WERI-Rb-1 (cell line): ENCODE data around the gene DNAH11.
"Not testable (repeated sequence)": the region's sequence is repeated elsewhere in the genome, so short reads cannot be mapped to it uniquely, and the experiment has no call there.

ENCODE experiments used
- DNase-seq: peaks from one replicate; pipeline ENCODE4 v3.0.0-alpha.2; 2020
- H3K27ac ChIP-seq: fragments of 250-450 bp; sonication (Bioruptor Pico); 2 replicates; pipeline ENCODE4 v1.5.1; 2020; ENCODE audit warnings: mild to moderate bottlenecking, moderate library complexity
- H3K27me3 ChIP-seq: fragments of 250-450 bp; sonication (Bioruptor Pico); 2 replicates; pipeline ENCODE4 v1.5.1; 2021; ENCODE audit warnings: mild to moderate bottlenecking, low read depth, moderate library complexity; ENCODE audit not compliant: insufficient read depth, severe bottlenecking
- H3K36me3 ChIP-seq: fragments of 250-450 bp; sonication (Bioruptor Pico); 2 replicates; pipeline ENCODE4 v1.5.1; 2020; ENCODE audit warnings: mild to moderate bottlenecking, moderate library complexity
- H3K4me3 ChIP-seq: 2 replicates; pipeline ENCODE4 v1.5.1; 2011; ENCODE audit warnings: low read depth, mild to moderate bottlenecking, control low read depth, low read length
- H3K9me3 ChIP-seq: fragments of 250-450 bp; sonication (Bioruptor Pico); 2 replicates; pipeline ENCODE4 v1.5.1; 2021; ENCODE audit warnings: mild to moderate bottlenecking, moderate library complexity; ENCODE audit not compliant: severe bottlenecking
- TF ChIP-seq, protein P1 (sequence below): IDR thresholded peaks from 2 replicates; pipeline ENCODE4 v1.5.1; 2011; ENCODE audit warnings: low read depth, mild to moderate bottlenecking, control low read depth, inconsistent platforms, low read length

Gene DNAH11

DNA sequence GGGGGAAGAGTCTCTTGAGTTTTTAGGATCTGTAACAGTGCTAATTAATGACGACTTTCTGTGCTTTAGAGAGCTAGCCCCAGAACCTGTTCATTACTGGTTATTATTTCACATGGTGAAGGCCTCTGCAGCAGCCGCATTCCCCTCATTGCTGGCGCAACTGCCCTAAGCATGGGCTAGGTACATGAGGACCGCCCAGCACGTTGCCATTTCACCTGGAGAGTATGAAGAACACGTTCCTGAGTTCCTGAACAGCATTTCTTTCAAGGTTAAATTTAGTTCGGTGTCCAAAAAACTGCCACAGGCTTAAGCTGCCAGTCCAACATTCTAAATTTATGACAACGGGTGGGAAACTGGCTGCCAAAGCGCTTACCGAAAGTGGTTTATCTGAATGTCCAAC, 177.0 kb downstream of the DNAH11 start:
- H3K4me3 ChIP-seq, result no peak overlapping the region
- no peaks in the 10 kb centered on the region for H3K9me3 ChIP-seq
- DNase-seq, result no peak
- no peaks in the 10 kb centered on the region for H3K36me3 ChIP-seq
- no peaks in the 10 kb centered on the region for H3K27me3 ChIP-seq
- TF ChIP-seq, protein P1, sequence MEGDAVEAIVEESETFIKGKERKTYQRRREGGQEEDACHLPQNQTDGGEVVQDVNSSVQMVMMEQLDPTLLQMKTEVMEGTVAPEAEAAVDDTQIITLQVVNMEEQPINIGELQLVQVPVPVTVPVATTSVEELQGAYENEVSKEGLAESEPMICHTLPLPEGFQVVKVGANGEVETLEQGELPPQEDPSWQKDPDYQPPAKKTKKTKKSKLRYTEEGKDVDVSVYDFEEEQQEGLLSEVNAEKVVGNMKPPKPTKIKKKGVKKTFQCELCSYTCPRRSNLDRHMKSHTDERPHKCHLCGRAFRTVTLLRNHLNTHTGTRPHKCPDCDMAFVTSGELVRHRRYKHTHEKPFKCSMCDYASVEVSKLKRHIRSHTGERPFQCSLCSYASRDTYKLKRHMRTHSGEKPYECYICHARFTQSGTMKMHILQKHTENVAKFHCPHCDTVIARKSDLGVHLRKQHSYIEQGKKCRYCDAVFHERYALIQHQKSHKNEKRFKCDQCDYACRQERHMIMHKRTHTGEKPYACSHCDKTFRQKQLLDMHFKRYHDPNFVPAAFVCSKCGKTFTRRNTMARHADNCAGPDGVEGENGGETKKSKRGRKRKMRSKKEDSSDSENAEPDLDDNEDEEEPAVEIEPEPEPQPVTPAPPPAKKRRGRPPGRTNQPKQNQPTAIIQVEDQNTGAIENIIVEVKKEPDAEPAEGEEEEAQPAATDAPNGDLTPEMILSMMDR, result no peak
- no peak overlapping the region for H3K27ac ChIP-seq

DNA sequence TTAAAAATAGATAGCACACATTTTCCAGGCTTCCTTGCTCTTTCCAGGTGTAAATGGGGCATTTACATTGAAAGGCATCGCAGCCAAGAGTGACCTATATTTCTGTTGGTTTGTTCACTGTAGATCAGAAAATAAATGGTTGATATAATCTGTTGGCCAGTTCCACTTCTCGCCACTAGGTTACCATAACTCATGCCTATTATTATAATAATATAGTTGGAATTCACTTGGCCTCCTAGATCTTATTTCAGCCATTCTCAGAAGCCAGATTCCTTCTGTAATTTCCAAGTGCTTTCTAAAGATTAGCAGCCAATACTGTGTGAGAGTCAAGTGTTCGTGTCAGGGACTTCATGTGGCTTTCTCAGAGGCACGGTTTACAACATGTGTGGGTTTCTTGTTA, 179.5 kb downstream of the DNAH11 start:
- Histone ChIP-seq H3K36me3 (no peaks in the 10 kb centered on the region), H3K9me3 (no peaks in the 10 kb centered on the region), H3K27me3 (no peaks in the 10 kb centered on the region), H3K27ac (no peak overlapping the region), H3K4me3 (no peak overlapping the region)
- DNase-seq, result no peak
- TF ChIP-seq, protein P1, result no peak

DNA sequence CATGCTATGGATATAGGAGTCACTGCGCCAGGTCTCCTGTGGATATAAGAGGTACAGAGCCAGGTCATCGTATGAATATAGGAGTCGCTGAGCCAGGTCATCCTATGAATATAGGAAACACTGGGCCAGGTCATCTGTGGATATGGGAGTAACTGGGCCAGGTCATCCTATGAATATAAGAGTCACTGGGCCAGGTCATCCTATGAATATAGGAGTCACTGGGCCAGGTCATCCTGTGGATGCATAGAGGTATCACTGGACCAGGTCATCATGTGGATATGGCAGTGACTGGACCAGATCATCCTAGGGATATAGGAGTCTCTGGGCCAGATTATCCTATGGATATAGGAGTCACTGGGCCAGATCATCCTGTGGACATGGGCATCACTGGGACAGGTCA, 181.7 kb downstream of the DNAH11 start:
- H3K4me3 ChIP-seq, result no peak overlapping the region
- H3K27me3 ChIP-seq, result peaks cover 5% of the 10 kb centered on the region
- H3K9me3 ChIP-seq, result no peaks in the 10 kb centered on the region
- no peak overlapping the region for H3K27ac ChIP-seq
- H3K36me3 ChIP-seq, result no peaks in the 10 kb centered on the region
- TF ChIP-seq, protein P1, result no peak
- DNase-seq, result no peak

DNA sequence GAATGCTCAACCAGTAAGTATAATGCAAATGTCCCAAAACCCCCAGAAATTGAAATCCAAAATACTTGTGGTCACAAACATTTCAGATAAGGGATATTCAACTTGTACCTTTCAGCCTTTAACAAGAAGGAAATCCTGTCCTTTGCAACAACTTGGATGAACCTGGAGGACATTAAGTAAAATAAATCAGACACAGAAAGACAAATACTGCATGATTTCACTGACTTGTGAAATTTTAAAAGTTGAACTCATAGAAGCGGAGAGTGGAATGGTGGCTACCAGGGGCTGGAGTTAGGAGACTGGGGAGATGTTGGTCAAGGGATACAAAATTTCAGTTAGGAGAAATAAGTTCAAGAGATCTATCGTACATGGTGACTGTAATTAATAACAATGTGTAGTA, 187.6 kb downstream of the DNAH11 start:
- H3K9me3 ChIP-seq, result no peaks in the 10 kb centered on the region
- H3K4me3 ChIP-seq, result no peak overlapping the region
- H3K27me3 ChIP-seq, result peaks cover 14% of the 10 kb centered on the region
- DNase-seq, result no peak
- no peak overlapping the region for H3K27ac ChIP-seq
- TF ChIP-seq, protein P1, result no peak
- no peaks in the 10 kb centered on the region for H3K36me3 ChIP-seq

DNA sequence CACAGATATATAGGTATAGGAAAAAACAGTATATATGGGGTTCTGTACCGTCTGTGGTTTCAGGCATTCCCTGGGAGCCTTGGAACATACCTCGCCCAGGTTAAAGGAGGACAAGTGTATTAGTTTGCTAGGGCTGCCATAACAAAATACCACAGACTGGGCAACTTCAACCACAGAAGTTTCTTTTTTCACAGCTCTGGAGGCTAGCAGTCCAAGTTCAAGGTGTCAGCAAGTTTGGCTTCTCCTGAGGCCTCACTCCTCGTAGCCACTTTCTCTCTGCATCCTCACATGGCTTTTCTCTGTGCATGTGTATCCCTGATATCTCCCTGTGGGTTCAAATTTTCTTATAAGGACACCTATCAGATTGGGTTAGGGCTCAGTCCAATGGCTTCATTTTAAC, 189.1 kb downstream of the DNAH11 start:
- no peak overlapping the region for H3K27ac ChIP-seq
- TF ChIP-seq, protein P1, result no peak
- DNase-seq, result no peak
- no peaks in the 10 kb centered on the region for H3K9me3 ChIP-seq
- no peaks in the 10 kb centered on the region for H3K36me3 ChIP-seq
- H3K4me3 ChIP-seq, result no peak overlapping the region
- peaks cover 19% of the 10 kb centered on the region for H3K27me3 ChIP-seq

DNA sequence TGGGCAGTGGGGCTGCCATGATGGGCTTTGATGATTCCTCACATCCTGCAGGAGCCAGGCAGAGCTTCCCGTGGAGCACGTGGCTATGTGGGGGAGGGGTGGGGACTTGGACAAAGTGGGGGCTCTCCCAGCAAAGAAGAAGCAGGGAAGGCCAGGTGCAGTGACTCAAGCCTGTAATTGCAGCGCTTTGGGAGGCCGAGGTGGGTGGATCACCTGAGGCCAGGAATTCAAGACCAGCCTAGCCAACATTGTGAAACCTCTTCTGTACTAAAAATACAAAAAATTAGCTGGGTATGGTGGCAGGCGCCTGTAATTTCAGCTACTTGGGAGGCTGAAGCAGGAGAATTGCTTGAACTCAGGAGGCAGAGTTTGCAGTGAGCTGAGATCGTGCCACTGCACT, 190.1 kb downstream of the DNAH11 start:
- not testable (repeated sequence) for H3K9me3 ChIP-seq, H3K36me3 ChIP-seq, DNase-seq, H3K27ac ChIP-seq, H3K4me3 ChIP-seq
- peaks cover 21% of the 10 kb centered on the region for H3K27me3 ChIP-seq
